Purkinje cell (primary cell): ENCODE results near the gene VASH2. TPM values are rescaled to one million over a fixed set of nuclear protein-coding genes. Genes with fewer than 3 reads are reported as not detected.

Source experiments
- polyA plus RNA-seq: library from polyadenylated mRNA; unstranded; fragments of >200 nt; fragmentation: Nextera tagmentation; gene quantifications from 2 replicates; pipeline ENCODE4 v1.2.1, GENCODE V29; 2014

Gene VASH2
- polyA plus RNA-seq, result 1.1 and 1.6 TPM in 2 replicates

DNA sequence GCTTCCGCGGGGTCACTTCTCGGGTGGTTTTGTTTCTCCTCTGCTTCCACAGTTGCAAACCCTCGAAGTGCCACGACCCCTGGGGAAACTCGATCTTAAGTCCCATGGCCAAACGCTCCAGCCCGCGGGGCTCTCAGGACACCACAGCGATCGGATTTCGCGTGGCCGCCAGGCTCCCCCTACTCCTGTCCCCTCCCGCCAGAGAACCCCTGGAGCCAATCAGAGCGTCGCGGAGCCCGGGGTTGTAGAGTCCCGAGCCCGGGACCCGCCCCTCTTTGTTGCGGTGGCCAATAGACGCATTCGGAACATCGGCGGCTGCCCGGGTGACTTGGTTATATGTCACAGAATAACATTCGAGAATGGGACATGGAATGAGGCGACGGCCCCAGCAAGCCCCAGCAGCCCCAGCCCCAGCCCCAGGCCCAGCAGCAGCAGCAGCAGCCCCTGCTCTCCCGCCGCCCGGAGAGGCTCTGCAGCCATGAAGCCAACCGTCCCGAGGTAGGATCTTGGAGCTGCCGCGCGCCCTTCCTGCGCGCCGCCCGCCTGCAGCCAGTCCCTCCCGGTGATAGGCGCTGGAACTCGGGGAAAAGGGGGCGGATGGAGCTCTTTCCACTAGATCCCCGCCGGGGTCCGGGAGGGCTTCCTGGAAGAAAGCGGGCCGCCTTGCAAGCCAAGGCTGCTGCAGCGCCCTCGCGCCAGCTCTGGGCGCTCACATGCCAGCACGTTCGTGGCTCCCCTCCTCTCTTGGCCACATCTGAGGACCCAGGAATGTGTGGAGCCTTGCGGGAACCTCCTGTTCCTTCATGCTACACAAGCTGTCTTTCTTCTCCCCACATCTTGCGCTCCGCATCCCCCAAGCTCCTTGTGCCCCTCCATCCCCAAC, at the start of gene VASH2:
Gene VASH2, plus strand, starts transcription at position 299 of the 883 bp plus-strand sequence. CDS start 1,002 bp downstream, outside the sequence.

DNA sequence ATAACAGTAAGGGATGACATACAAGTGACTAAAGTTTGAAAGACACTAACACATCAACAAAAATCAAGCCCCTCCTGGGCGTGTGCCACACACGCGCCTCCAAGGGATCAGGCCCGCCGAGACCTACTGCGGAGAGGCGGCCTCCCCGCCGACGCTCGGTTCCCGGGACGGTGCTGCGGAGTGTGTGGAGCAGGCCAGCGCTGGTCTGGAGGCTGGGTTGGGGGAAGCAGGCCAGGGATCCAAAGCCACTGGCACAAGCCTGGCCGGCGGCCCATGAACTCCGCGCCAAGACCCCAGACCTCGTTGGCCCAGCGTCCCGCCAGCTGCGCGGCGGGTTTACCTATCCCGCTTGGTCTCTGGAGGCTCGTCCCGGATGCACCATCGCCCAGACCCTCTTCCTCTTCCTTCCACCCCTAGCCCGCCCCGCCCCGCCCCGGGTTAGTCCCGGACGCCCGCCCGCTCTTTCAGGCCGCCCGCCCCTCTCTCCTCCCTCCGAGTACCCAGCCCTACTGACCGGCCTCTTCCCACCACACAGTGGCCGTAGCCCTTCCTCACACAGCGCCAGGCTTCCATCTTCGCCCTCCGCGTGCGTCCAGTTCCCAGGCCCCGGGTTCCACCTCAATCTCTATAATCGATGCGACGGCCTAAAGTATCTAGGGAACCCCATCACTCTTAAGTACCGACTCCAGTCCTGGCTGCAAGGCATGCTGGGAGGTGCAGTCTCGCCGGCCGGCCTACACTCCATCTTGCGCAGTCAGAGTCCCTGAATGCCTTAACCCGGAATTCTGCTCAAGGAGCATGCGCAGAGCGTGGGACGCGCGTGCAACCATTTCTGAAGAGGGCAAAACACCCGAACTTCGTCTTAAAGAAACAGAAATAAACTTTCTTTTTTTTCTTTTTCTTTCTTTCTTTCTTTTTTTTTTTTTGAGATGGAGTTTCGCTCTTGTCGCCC, 65.0 kb downstream of the VASH2 start, which contains the start of gene ANGEL2:
Gene ANGEL2, minus strand, starts transcription at position 769 of the 952 bp plus-strand sequence. Its CDS starts 196 bp downstream, at position 573.

Other genes with a start within 250 kb of the VASH2 start
- 35.3 and 47.9 TPM in 2 replicates for gene NSL1, start 158.8 kb upstream of the VASH2 start, polyA plus RNA-seq
- gene TATDN3, start 158.6 kb upstream of the VASH2 start, polyA plus RNA-seq, result 21.8 and 25.3 TPM in 2 replicates
- gene SPATA45, start 102.9 kb upstream of the VASH2 start, polyA plus RNA-seq, result 1.7 TPM in 1 of 2 replicates, not detected in the other
- gene FLVCR1, start 92.3 kb upstream of the VASH2 start, polyA plus RNA-seq, result 18.3 and 32.9 TPM in 2 replicates
- gene ANGEL2, start 65.3 kb downstream of the VASH2 start, polyA plus RNA-seq, result 13.5 and 20.6 TPM in 2 replicates
- gene RPS6KC1, start 100.7 kb downstream of the VASH2 start, polyA plus RNA-seq, result 17.9 and 19.2 TPM in 2 replicates